Umbilical cord (tissue), 2 donors: ENCODE data around the gene SIX4. TPM values are rescaled to one million over a fixed set of nuclear protein-coding genes. Genes with fewer than 3 reads are reported as not detected.

ENCODE experiments used
- DNase-seq: peaks from one replicate; pipeline ENCODE4 v3.0.0-alpha.2; 2015; ENCODE audit warnings: low spot score
- total RNA-seq: library from RNA; depleted of rRNA; stranded (reverse); fragments of >200 nt; gene quantifications from one replicate; pipeline ENCODE4 v1.2.3, GENCODE V29; 2014; ENCODE audit warnings: low replicate concordance; ENCODE audit not compliant: insufficient read depth

Gene SIX4
- total RNA-seq, 1 donor from 2014 or later: 2.6 TPM

GRCh38 chr14:60722357-60723115, 1.6 kb downstream of the SIX4 start:
- DNase-seq: peak; percentile 43

GRCh38 chr14:60722107-60722356, 2.1 kb downstream of the SIX4 start:
- peak; percentile 13 for DNase-seq

- DNase-seq: peak; percentile 67
Measured at GRCh38 chr14:60721326-60722106, 2.6 kb downstream of the SIX4 start.

GRCh38 chr14:60720962-60721325, 3.2 kb downstream of the SIX4 start:
- DNase-seq: no peak

GRCh38 chr14:60720391-60720790, 3.8 kb downstream of the SIX4 start:
- no peak for DNase-seq

- DNase-seq: no peak
Measured at GRCh38 chr14:60713513-60713912, 10.6 kb downstream of the SIX4 start.

- DNase-seq: no peak
Measured at GRCh38 chr14:60710494-60710893, 13.7 kb downstream of the SIX4 start.

GRCh38 chr14:60707858-60708257, 16.3 kb downstream of the SIX4 start:
- DNase-seq: no peak

- DNase-seq: no peak
Measured at GRCh38 chr14:60705100-60705499, 19.1 kb downstream of the SIX4 start.

- DNase-seq: no peak
Measured at GRCh38 chr14:60700598-60700997, 23.6 kb downstream of the SIX4 start.

- no peak for DNase-seq
Measured at GRCh38 chr14:60695327-60695726, 28.8 kb downstream of the SIX4 start.

- DNase-seq: no peak
Measured at GRCh38 chr14:60691383-60692113, 32.6 kb downstream of the SIX4 start.

- DNase-seq: no peak
Measured at GRCh38 chr14:60686865-60687264, 37.3 kb downstream of the SIX4 start.

- no peak for DNase-seq
Measured at GRCh38 chr14:60684203-60684602, 39.9 kb downstream of the SIX4 start.

- no peak for DNase-seq
Measured at GRCh38 chr14:60681271-60681670, 42.9 kb downstream of the SIX4 start.

- no peak for DNase-seq
Measured at GRCh38 chr14:60680511-60680910, 43.6 kb downstream of the SIX4 start.

GRCh38 chr14:60679566-60680258, 44.4 kb downstream of the SIX4 start:
- no peak for DNase-seq

GRCh38 chr14:60677701-60678100, 46.5 kb downstream of the SIX4 start:
- no peak for DNase-seq

GRCh38 chr14:60670989-60671388, 53.2 kb downstream of the SIX4 start:
- no peak for DNase-seq

GRCh38 chr14:60668431-60669112, 55.6 kb downstream of the SIX4 start:
- no peak for DNase-seq

GRCh38 chr14:60665177-60665550, 59.0 kb downstream of the SIX4 start:
- no peak for DNase-seq

GRCh38 chr14:60662982-60663381, 61.2 kb downstream of the SIX4 start:
- no peak for DNase-seq
